Measurements from ENCODE around the gene NFATC2.

- TF ChIP-seq CTCF (IDR thresholded peaks at IDR 0.05; ENCODE audit: low read depth, low read length) = no peak
- no peak for TF ChIP-seq EZH2phosphoT487 (IDR thresholded peaks at IDR 0.05; ENCODE audit: low read depth)
Observed at GRCh38 chr20:51353491-51353890, 189.0 kb downstream of the NFATC2 start.

All from OCI-LY3 (cell line).